Cardiac septum (tissue), 1 donor: ENCODE measurements around the gene ACKR1. TPM values are rescaled to one million over a fixed set of nuclear protein-coding genes. Genes with fewer than 3 reads are reported as not detected.

Experiments used
- DNase-seq: peaks from one replicate; pipeline ENCODE4 v3.0.0-alpha.2; 2020; ENCODE audit warnings: low spot score
- intact Hi-C: fragments of 100-400 bp; cut with DNase I; formaldehyde crosslinking; loops from one replicate; pipeline ENCODE4 v1.14.0; 2022
- total RNA-seq: library from RNA; stranded (reverse); fragmentation: NEBNext Ultra II Directional; extraction: Animal tissue kit (Norgen Biotek cat#: 25700); gene quantifications from one replicate; pipeline ENCODE4 v1.2.1, GENCODE V29; 2021
- donor health status: DM: no; HTN: no; CAD: no.

Gene ACKR1
- total RNA-seq, 1 donor from 2014 or later: 22.5 TPM

DNA sequence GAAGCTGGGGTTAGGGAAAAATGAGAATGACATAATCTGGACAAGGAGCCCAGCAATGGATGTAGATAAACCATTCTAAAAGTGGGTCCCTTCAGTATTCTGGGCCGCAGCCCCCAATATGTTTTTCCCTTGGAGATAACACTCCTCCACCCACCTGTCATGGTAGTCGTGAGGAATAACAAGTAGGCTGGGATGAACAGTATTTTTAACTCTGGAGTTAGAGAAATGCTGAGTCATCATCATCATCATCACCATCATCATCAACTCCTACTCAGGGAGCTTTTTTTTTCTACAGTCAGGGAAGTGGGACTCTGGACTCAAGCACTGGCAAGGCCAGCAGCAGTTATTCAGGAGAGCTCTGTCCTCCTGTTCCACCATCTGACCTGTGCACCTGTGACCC, 20.5 kb upstream of the ACKR1 start:
- intact Hi-C loops: no loop called here
- DNase-seq: no peak

DNA sequence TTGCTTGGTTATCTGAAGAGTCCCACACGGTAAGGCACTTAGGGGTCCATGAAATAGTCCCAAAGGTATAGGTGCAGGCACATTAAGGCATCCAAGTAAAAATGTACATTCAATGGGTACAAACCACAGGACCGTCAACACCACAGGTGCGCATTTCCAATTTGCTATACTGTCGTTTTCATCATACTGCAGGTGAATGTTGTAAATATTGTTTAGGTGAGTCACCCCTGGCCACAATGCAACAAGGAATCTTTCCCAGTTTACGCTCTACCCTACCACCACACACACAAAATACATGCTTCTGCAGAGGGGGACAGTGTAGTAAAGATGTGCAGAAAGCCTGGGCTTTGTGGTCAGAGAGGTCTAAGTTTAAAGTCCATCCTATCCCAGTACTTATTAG, 19.6 kb upstream of the ACKR1 start:
- intact Hi-C loops: no loop called here
- DNase-seq: no peak

DNA sequence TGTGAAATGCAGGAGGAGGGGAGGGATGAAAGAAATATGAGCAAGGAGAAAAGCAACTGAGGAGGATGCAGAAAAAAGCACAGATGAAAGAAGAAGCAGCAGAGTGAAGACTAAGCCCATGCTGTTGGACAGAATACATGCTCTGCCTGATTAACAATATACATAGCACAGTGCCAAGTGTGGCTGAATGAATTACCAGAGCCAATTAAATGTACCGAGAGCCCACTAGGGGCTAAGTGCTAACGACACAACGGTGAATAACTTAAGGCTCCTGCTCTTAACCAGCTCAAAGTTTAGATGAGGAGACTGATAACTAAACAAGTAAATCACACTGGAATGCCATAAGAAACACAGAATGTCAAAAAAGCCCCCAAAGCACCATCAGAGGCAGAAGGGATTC, 17.6 kb upstream of the ACKR1 start:
- no peak for DNase-seq
- intact Hi-C loops: no loop called here

DNA sequence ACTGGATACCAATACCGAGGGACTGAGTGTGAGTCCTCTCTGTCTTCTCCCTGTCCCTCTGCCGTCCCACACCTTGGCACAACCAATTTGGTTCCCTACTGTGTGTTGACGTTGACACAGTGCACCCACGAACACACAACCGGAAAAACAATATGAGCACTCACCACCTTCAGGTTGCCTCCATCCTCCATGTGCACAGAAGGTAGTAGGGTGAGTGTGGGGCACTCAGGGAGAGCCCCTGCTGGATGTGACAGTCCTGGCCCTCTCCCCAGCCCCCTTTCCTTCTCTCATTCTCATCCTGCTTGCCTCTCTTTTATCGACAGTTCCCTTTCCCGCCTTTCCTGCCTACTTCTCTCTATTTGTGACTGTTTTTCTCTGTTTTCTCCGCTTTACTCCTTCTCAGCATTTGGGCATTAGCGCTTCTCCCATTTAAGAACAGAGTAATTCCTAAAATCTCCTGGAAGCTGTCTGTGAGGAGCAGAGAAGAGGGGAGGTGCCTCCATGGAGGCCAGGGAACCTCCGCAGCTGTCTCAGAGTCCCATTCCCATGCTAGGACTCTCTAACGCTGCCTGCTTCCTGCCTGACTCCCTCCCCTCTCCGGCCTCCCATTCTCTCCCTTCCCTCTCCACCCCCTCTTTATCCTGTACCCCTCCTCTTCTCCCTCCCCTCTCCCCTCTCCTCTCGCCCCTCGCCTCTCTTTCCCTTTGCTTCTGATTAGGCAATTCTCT, 16.9 kb upstream of the ACKR1 start:
- intact Hi-C loops: no loop called here
- DNase-seq: no peak

DNA sequence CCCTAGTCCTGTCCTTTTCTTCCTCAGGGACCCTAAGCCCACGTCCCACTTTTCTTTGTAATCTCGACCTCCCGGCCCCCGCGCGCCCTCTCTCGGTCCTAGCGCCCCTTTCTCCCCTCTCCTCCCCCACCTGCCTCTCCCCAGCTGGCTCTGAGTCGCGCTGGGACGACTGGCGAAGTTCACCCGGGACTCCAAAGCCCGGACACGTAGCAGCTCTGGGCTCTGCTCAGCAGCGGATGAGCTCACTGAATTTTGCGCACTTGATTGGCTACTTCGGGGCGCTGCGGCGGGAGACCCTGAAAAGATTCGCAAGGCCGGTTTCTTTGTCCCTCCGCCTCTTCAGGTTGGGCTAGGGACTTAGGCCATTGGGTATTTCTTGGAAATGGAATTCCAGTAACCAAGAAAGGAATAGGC, 16.3 kb upstream of the ACKR1 start:
- intact Hi-C loops: no loop called here
- no peak for DNase-seq

GRCh38 chr1:159190441-159190840, 14.2 kb upstream of the ACKR1 start:
- intact Hi-C loops: no loop called here
- no peak for DNase-seq

DNA sequence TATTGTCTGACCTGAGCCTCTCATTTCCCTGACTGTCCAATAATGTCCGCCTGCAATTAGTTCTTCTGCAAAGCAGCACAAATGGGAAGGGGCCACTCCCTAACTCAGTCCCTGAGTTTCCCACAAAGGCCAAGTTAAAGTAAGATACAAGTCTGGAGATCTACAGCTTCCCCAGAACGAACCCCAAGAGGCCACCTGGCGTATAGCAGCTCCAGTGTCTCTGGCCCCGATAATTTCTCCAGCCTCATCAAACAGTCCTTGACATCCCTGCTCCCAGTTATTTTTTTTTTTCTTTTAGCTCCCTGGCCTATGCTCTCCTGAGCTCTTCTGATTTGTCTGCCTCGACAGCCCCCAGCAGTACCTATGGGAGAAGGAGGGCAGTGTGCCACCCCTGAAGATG, 8.1 kb upstream of the ACKR1 start:
- intact Hi-C loops: loop anchor here (5.0 kb wide), 1 partner anchor 34 kb away; no protein-coding TSS in a partner anchor
- DNase-seq: no peak

DNA sequence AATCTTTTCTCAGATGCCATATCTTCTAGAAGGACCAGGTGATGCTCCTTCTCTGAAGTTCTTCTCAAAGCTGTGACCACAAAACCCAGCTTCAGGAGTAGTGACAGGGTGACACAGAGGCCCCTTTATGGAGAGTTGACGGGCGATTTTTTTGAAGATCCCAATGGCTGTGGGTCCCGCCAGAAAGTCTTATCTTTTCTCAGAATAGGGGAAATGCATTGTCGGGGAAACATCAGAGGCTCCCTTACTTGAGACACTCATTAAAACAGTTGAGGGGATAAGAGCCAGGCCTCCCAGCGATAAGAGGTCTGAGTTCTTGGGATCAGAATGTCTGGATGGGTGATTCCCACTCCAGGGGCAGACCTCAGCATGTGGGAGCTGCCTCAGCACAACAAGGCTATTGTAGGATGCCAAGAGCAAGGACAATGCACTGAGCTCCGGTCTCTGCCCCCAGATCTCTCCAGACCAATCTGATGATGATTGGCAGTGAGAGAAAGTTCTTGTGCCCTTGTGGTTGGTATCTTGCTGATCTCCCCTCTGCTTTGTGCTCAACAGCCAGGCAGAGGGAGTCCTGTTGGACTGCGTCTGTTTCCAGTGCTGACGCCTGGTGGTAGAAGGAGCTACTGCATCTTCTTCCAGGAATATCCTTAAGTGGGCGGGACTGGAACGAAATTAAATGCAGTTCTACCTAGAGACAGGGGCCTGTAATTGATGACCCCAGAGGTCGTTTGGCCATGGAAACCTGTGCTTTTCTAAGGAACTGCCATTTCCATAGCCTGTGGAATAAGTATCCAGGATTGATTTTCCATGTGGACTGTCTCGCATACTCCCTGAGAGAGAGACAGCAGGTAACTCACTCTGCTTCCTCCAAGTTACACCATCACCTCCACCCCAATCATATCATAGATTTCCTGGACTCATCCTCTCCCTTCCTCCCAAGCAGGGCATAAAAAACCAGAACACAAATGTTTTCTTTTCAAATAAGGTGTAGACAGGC, 6.8 kb upstream of the ACKR1 start:
- intact Hi-C loops: loop anchor here (5.0 kb wide), 1 partner anchor 36 kb away; no protein-coding TSS in a partner anchor
- no peak for DNase-seq

GRCh38 chr1:159199901-159200300, 4.8 kb upstream of the ACKR1 start:
- DNase-seq: no peak
- intact Hi-C loops: loop anchor here (5.0 kb wide), 1 partner anchor 38 kb away; no protein-coding TSS in a partner anchor

DNA sequence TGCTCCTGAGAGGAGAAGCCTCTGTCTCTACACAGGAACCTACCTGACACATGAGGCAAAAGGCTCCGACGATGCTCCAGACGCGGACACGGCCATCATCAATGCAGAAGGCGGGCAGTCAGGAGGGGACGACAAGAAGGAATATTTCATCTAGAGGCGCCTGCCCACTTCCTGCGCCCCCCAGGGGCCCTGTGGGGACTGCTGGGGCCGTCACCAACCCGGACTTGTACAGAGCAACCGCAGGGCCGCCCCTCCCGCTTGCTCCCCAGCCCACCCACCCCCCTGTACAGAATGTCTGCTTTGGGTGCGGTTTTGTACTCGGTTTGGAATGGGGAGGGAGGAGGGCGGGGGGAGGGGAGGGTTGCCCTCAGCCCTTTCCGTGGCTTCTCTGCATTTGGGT, 3.9 kb upstream of the ACKR1 start:
- intact Hi-C loops: no loop called here

GRCh38 chr1:159201642-159202041, 3.0 kb upstream of the ACKR1 start:
- DNase-seq: no peak
- intact Hi-C loops: no loop called here

More for the DNA sequence above, 3.9 kb upstream of the ACKR1 start:
- no peak for DNase-seq

GRCh38 chr1:159203610-159204009, 1.1 kb upstream of the ACKR1 start:
- intact Hi-C loops: no loop called here
- DNase-seq: no peak

- no peak for DNase-seq
- intact Hi-C loops: no loop called here
Observed at GRCh38 chr1:159205225-159205624, 550 bp downstream of the ACKR1 start.

DNA sequence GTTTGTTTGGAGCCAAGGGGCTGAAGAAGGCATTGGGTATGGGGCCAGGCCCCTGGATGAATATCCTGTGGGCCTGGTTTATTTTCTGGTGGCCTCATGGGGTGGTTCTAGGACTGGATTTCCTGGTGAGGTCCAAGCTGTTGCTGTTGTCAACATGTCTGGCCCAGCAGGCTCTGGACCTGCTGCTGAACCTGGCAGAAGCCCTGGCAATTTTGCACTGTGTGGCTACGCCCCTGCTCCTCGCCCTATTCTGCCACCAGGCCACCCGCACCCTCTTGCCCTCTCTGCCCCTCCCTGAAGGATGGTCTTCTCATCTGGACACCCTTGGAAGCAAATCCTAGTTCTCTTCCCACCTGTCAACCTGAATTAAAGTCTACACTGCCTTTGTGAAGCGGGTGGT, 1.4 kb downstream of the ACKR1 start:
- intact Hi-C loops: no loop called here
- DNase-seq: no peak

DNA sequence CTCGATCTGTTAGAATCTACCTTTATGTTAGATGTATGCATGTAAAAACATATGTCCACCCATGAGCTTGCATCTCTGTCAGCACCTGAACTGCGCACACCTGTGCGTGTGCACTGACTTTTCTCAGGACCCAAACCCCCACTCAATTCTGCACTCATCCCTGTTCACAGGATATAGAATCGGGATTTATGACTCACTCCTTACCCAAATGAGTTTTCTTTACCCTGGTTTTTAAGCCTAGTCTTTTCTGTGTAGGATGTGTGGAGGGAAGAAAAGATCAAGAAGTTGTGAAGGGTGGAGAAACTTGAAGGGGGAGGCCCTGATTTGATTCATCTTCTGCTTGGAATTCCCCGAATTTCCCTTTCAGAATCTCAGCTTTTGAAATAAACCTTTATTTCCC, 2.4 kb downstream of the ACKR1 start:
- no peak for DNase-seq
- intact Hi-C loops: no loop called here

DNA sequence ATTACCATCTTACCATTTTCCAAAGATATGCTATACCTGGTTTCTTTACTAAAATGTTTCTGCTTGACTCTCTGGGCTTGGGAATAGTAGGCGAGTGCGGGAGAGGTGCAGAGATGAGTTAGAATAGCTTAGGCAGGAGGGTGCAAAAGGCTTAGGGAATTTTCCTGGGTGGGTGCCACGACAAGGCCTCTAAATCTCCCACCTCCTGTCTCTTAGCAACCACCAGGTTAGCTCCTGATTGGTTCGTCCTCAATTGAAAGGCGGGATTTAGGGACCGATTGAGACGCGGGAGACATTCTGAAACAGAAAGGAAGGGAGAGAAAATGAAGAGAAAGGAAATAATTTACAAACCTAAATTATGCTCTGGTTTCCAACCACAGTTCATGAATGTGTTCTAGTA, 3.1 kb downstream of the ACKR1 start:
- intact Hi-C loops: no loop called here
- no peak for DNase-seq

DNA sequence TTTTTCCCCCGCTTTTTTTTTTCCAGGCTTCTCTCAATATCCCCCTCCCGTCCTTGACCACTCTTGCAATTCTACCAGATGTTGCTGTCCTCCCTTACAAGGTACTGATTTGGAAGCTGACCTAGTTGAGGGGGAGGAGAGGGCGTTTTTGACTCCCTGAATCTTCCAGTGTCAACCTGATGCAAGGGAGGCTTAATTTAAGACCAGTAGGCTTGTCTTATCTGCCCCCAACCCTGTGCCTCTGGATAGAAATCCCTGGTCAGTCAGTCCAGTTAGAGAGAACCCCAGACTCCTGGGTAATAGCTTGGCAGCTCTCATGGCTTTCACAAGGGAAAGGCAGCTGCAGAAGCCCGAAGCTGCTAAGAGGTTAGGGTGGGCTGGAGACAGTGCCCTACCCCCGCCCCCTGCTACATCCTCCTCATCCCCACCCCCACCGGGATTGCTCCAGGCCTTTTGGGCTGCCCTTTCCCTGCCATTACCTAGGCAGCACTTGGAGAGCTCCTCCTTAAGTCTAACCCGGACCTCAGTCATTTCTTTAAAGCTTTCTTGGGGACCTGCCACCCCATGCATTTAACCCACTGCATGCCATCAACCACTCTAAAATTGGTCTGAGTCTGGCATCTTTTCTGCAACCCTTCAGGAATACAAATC, 3.6 kb downstream of the ACKR1 start:
- intact Hi-C loops: no loop called here
- DNase-seq: no peak

DNA sequence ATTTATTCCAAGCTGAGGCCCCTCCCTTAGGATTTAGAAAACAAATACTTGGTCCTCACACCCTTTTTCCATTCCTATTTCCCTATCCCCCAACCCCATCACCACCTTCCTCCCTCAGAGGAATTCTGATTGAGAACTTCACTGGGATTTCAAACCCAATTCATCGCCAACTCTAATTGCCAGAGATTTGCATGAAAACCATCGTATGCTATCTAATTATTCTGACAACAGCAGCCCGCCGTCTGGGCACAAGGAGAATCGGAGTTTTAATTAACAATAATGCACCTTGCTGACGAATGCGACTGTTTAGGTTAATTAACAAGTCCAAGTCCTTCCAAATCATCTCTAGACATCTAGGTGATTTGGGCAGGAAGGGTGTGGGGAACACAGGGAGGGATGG, 4.4 kb downstream of the ACKR1 start:
- no peak for DNase-seq
- intact Hi-C loops: no loop called here

DNA sequence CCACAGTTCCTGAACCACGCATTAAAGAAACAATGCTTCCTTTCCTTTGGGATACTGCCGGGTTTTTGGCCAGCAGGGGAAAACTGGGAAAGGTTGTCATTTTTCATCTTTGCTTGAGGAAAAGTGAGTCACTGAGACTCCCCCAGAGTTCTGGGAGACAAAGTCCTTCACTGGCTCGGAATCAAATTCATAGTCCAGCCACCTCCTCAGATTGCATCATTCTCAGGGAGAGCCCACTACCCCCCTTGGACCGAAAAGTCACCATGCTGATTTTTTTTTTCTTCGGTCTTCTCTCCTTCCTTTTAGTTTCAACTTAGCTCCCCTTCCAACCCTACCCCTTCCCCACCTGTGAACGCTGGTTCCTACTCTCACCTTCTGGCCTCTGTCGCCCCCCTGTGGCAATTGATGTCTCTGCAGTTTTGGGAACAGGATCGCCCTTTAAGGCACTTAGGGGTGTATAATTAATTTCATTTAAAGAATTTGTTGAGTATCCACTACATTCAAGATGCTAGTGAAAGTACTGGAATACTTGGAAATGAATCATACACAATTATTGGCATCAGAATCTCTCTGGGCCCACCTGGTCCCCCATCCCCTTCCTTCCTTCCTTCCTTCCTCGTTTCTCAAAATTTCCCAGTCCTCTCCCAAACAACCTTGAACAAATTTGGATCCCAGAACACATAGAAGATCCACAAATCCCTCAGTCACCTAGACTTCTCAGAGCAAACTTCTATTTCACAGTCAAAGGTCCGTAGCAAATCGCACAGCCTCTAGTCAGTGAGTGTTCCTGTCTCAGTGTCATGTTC, 6.9 kb downstream of the ACKR1 start:
- no peak for DNase-seq
- intact Hi-C loops: loop anchor here (10.0 kb wide), 1 partner anchor 573 kb away; the partner anchor contains the start of gene DUSP23
